ENCODE results near the gene NPY5R.

The NPY5R gene

DNA sequence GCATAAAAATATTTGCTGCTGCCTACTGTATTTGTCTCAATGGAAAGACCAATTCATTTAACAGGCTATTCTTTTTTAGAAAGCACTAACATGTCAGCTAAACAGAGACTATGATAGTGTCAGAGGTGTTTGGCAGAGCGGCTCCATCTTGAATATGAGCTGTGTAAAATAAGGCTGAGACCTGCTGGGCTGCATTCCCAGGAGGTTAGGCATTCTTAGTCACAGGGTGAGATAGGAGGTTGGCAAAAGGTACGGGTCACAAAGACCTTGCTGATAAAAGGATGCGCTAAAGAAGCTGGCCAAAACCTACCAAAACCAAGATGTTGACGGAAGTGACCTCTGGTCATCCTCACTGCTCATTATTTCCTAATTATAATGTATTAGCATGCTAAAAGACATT, 41.8 kb downstream of the NPY5R start:
- no peak for DNase-seq

DNA sequence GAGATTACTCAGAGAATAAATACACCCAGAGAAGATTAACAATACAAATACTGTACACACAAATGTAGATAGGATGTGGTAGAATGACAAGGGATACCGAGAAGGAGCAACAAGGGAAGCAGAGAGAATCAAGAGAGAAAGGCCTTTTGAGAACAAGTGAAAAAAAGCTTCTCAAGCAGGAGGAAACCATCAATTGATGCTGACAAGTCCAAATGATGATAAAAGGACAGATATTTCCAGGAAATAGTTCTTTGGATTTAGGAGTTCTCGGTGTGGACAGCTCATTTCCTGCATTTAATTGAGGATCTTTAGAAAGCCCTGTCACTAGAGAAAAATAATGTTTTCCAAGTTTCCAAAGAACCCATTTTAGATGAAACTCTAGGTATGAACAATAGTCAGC, 48.1 kb downstream of the NPY5R start:
- no peak for DNase-seq

DNA sequence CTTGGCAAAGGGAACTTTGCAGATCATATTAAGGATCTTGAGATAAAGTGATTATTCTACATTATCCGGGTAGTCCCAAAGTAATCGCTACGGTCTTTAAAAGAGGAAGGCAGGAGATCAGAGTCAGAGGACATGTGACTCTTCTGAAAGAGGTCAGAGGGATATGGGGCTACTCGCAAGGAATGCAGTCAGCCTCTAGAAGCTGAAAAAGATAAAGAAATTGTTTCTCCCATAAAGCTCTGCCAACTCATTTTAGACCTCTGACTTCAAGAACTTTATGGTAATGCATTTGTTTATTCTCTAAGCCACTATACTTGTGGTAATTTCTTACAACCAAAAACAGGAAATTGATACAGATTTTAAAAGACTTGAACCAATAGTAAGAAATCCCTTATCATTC, 48.6 kb downstream of the NPY5R start:
- DNase-seq = no peak

DNA sequence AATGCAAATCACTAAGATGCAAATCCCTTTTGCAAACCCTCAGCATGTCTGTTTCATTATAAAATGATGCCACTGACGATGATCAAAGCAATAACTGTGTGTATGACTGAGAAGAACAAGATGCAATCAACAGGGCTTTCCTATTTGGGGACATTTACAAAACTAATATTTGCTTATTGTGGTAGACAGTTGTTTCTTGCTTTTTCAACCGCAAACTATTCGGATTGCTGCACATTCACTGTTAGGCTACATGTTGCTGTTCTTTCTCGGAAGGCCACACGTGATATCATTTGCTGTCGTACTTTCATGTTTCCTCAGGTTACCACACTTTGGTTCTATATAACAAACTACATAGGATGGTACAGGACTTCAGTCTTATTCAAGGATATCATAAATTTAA, 49.8 kb downstream of the NPY5R start:
- no peak for DNase-seq

DNA sequence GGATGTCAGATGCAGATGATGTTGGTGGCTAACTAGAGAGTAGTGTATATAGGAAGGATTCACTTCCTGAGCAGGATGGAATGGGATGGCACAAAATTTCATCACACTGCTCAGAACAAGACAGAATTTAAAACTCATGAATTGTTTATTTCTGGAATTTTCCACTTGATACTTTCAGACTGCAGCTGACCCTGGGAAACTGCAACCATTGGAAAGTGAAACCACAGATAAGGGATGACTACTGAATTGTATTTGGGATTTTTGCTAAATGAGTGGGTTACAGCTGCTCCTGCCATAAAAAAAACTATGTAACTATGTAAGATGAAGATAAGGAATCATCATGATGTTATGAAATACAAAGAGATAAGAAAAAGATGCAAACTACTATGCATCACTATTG, 51.4 kb downstream of the NPY5R start:
- no peak for DNase-seq

DNA sequence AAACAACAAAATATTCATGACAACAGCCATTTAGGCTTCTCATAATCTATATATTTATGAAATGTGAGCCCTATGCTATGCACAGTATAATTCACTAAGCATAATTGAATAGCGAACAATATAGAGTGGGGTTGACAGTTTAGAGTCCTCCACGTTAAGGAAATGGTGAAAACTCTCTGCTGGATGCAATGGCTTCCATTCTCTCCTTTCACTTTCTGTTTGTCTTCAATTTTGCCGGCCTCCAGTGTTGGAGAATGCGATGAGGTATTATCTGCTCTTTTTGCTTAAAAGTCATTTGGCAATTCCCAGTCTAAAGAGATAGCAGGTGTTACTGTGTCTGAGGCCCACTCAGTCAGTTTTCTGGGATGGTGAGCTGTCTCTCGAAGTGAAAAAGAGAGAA, 52.1 kb downstream of the NPY5R start:
- no peak for DNase-seq

DNA sequence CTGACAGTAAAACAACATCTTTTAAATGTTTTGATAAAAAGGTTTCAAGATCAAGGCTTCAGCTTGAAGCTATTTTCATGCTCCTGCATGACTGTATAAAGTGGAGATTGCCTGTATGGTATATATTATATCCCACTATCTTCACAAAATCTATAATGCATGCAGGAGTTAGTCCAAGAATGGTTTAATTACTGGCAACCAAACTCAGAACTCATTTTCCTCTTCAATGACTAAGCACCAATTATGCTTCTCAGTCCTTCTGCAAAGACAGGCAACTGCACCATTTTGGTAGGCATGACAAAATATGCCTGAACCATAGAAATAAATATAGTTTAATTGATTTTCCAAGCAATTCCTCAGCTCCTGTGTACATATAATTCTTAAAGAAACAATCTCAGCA, 54.5 kb downstream of the NPY5R start:
- no peak for DNase-seq

DNA sequence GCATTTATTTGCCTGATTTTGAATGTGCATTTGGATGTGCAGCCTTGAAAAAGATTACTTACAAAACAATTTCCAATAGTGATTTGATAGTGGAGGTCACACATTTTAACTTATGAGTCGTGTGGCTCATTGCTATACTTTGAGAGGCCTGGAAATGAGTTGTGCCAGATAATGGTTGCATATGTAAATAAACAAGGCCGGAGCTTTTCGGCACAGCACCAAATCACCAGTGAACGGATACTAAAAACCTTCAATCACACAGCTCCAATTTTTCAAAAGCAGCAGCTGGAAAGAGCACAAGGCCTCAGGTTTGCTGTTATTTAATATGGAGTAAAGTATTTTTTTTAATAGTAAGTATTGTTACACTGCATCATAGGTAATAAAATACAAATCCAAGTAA, 57.2 kb downstream of the NPY5R start:
- no peak for DNase-seq
